B cell (primary cell): ENCODE data around the gene DOCK4. TPM values are rescaled to one million over a fixed set of nuclear protein-coding genes. Genes with fewer than 3 reads are reported as not detected.

Source experiments
- ATAC-seq: fragments of 200-7000 bp; cut with Tn5 transposase; one replicate; pipeline ENCODE4 v1.10.0; 2021; ENCODE audit warnings: low read depth, mild to moderate bottlenecking, moderate number of reproducible peaks, moderate library complexity
- CTCF ChIA-PET: fragments of 350-600 bp; sonication (Branson Sonifier 250); formaldehyde crosslinking; loops from one replicate; lab custom pipeline; 2021; ENCODE audit warnings: antibody characterized with exemption, inconsistent platforms; lab: Charles Lee
- POLR2A ChIA-PET: fragments of 350-600 bp; sonication (Branson Sonifier 250); formaldehyde crosslinking; loops from one replicate; lab custom pipeline; 2021; ENCODE audit warnings: antibody characterized with exemption; lab: Charles Lee
- DNase-seq: peaks from one replicate; pipeline ENCODE4 v3.0.0; 2013
- H2AFZ ChIP-seq: 2 replicates; pipeline ENCODE4 v1.6.1; 2012; ENCODE audit warnings: mild to moderate bottlenecking, low read depth, low read length; ENCODE audit not compliant: insufficient read depth, poor library complexity, severe bottlenecking
- H3K27ac ChIP-seq, 2 donors: 1 replicate in 1 of 2; 2 replicates in 1 of 2; pipeline ENCODE4 v1.5.1; 2012 to 2013; ENCODE audit warnings: low read length in 2 of 2, mild to moderate bottlenecking in 2 of 2, moderate library complexity in 1 of 2
- H3K27me3 ChIP-seq, 4 experiments: fragments of 200-600 bp in 1 of 4; sonication (generic) in 1 of 4; replicated peaks in 1 of 4; 1 replicate in 2 of 4; 2 replicates in 2 of 4; pipeline versions ENCODE4 v1.6.1 to v1.7.0; 2013 to 2016; ENCODE audit warnings: low read length in 3 of 4, mild to moderate bottlenecking in 2 of 4, mixed read lengths in 1 of 4, moderate library complexity in 1 of 4; ENCODE audit not compliant: insufficient read depth in 4 of 4, control insufficient read depth in 3 of 4; ENCODE audit errors: control extremely low read depth in 1 of 4
- H3K36me3 ChIP-seq, 2 experiments: replicated peaks in 1 of 2; 1 replicate in 1 of 2; 2 replicates in 1 of 2; pipeline versions ENCODE4 v1.6.1 to v1.7.1; 2013; ENCODE audit warnings: low read length in 1 of 2; ENCODE audit not compliant: insufficient read depth in 2 of 2, control insufficient read depth in 1 of 2; ENCODE audit errors: control extremely low read depth in 1 of 2, extremely low read depth in 1 of 2
- H3K4me1 ChIP-seq, 2 donors: fragments of 200-600 bp in 1 of 2; sonication (generic) in 1 of 2; 1 replicate in 1 of 2; 2 replicates in 1 of 2; pipeline versions ENCODE4 v1.5.1 to v1.6.1; 2013 to 2017; ENCODE audit warnings: low read length in 2 of 2; ENCODE audit not compliant: control insufficient read depth in 2 of 2, insufficient read depth in 2 of 2
- H3K4me2 ChIP-seq: replicated peaks from 2 replicates; pipeline ENCODE3; 2012; ENCODE audit warnings: mild to moderate bottlenecking, low read depth, low read length; ENCODE audit not compliant: poor library complexity, severe bottlenecking
- H3K4me3 ChIP-seq, 5 experiments: fragments of 200-600 bp in 1 of 5; sonication (generic) in 1 of 5; 1 replicate in 3 of 5; 2 replicates in 2 of 5; pipeline versions ENCODE4 v1.5.1 to v1.7.0; 2011 to 2016; ENCODE audit warnings: low read length in 4 of 5, mild to moderate bottlenecking in 4 of 5, low read depth in 2 of 5, control low read depth in 1 of 5, moderate library complexity in 1 of 5; ENCODE audit not compliant: insufficient read depth in 1 of 5; ENCODE audit errors: control extremely low read depth in 1 of 5, extremely low read depth in 1 of 5
- H3K79me2 ChIP-seq: fragments of 200-600 bp; sonication (generic); one replicate; pipeline ENCODE4 v1.6.0; 2016; ENCODE audit warnings: low read length; ENCODE audit not compliant: control insufficient read depth, insufficient read depth
- H3K9ac ChIP-seq: fragments of 200-600 bp; sonication (generic); 2 replicates; pipeline ENCODE4 v1.6.1; 2017; ENCODE audit warnings: mild to moderate bottlenecking, low read length, moderate library complexity
- H3K9me3 ChIP-seq, 3 donors: one replicate each; pipeline versions ENCODE4 v1.6.1 to v1.7.1; 2013; ENCODE audit warnings: low read length in 2 of 3; ENCODE audit not compliant: control insufficient read depth in 2 of 3, insufficient read depth in 1 of 3; ENCODE audit errors: control extremely low read depth in 1 of 3
- H4K20me1 ChIP-seq: 2 replicates; pipeline ENCODE4 v1.6.0; 2012; ENCODE audit warnings: mild to moderate bottlenecking, low read length; ENCODE audit not compliant: insufficient read depth, control insufficient read depth, poor library complexity, severe bottlenecking
- H3K27ac Mint-ChIP-seq: one replicate; pipeline ENCODE4 v1.8.0; 2021; ENCODE audit warnings: mixed read lengths
- H3K27me3 Mint-ChIP-seq: one replicate; pipeline ENCODE4 v1.8.0; 2021; ENCODE audit warnings: mixed read lengths
- H3K4me1 Mint-ChIP-seq: one replicate; pipeline ENCODE4 v1.8.0; 2021; ENCODE audit warnings: mixed read lengths
- H3K4me3 Mint-ChIP-seq: one replicate; pipeline ENCODE4 v1.8.0; 2021; ENCODE audit warnings: mixed read lengths
- H3K9me3 Mint-ChIP-seq: one replicate; pipeline ENCODE4 v1.8.0; 2022; ENCODE audit warnings: mixed read lengths; ENCODE audit not compliant: insufficient read depth
- EZH2 ChIP-seq: IDR thresholded peaks from 2 replicates; pipeline ENCODE4 v1.6.1; 2012; ENCODE audit warnings: borderline replicate concordance, low read depth, mild to moderate bottlenecking, moderate library complexity, low read length; ENCODE audit not compliant: insufficient read depth, poor library complexity, severe bottlenecking
- WGBS: methylation state at CpG from one replicate; pipeline ENCODE4 v1.1.5; 2013; ENCODE audit warnings: missing lambda C conversion rate; ENCODE audit not compliant: insufficient coverage; 5-methylcytosine and 5-hydroxymethylcytosine counted together
- intact Hi-C: fragments of 100-400 bp; cut with micrococcal nuclease; formaldehyde crosslinking; loops from one replicate; pipeline ENCODE4 v1.10.0; 2022
- polyA plus RNA-seq: library from polyadenylated mRNA; depleted of rRNA; stranded (reverse); fragments of >200 nt; gene quantifications from 2 replicates; pipeline ENCODE4 v1.2.3, GENCODE V29; 2012
- total RNA-seq, 2 donors: library from RNA; stranded (reverse); fragments of 120-200 nt in 1 of 2; gene quantifications; 1 replicate in 1 of 2; 2 replicates in 1 of 2; pipeline versions ENCODE4 v1.2.3 to v1.2.4, GENCODE V29; 2013 to 2022
- TF ChIP-seq, protein P1 (sequence below): fragments of 200-600 bp; IDR thresholded peaks from one replicate; pipeline ENCODE4 v1.8.0; 2022; ENCODE audit warnings: antibody characterized with exemption, mild to moderate bottlenecking

Gene DOCK4
- total and polyA plus RNA-seq, 2 donors (not counting 1 experiment from before 2014, with no cell fraction given): 0.03 to 4.1 TPM

- POLR2A ChIA-PET: no interaction called here
- Histone ChIP-seq H2AFZ (no peak overlapping the region), H3K27ac (no peak overlapping the region), H3K9me3 (no peaks in the 10 kb centered on the region), H3K4me2 (no peak overlapping the region), H4K20me1 (no peaks in the 10 kb centered on the region), H3K79me2 (no peaks in the 10 kb centered on the region), H3K27me3 (no peaks in the 10 kb centered on the region), H3K36me3 (no peaks in the 10 kb centered on the region), H3K9ac (no peak overlapping the region), H3K4me3 (no peak overlapping the region), H3K4me1 (no peaks in the 10 kb centered on the region)
- ATAC-seq (no peak), DNase-seq (no peak)
- no peak overlapping the region for H3K4me3 Mint-ChIP-seq
- intact Hi-C loops: no loop called here
- H3K27ac Mint-ChIP-seq: no peak overlapping the region
- CTCF ChIA-PET: no interaction called here
- H3K27me3 Mint-ChIP-seq: peaks cover 3% of the 10 kb centered on the region
- TF ChIP-seq, protein P1, sequence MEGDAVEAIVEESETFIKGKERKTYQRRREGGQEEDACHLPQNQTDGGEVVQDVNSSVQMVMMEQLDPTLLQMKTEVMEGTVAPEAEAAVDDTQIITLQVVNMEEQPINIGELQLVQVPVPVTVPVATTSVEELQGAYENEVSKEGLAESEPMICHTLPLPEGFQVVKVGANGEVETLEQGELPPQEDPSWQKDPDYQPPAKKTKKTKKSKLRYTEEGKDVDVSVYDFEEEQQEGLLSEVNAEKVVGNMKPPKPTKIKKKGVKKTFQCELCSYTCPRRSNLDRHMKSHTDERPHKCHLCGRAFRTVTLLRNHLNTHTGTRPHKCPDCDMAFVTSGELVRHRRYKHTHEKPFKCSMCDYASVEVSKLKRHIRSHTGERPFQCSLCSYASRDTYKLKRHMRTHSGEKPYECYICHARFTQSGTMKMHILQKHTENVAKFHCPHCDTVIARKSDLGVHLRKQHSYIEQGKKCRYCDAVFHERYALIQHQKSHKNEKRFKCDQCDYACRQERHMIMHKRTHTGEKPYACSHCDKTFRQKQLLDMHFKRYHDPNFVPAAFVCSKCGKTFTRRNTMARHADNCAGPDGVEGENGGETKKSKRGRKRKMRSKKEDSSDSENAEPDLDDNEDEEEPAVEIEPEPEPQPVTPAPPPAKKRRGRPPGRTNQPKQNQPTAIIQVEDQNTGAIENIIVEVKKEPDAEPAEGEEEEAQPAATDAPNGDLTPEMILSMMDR: no peak
- no peak for TF ChIP-seq EZH2
- no peaks in the 10 kb centered on the region for H3K9me3 Mint-ChIP-seq
- no peaks in the 10 kb centered on the region for H3K4me1 Mint-ChIP-seq
- WGBS: 92% methylated on average over 36 of the region's 41 CpGs
These were observed 478.1 kb downstream of the DOCK4 start for GRCh38 chr7:111727905-111728634.

DNA sequence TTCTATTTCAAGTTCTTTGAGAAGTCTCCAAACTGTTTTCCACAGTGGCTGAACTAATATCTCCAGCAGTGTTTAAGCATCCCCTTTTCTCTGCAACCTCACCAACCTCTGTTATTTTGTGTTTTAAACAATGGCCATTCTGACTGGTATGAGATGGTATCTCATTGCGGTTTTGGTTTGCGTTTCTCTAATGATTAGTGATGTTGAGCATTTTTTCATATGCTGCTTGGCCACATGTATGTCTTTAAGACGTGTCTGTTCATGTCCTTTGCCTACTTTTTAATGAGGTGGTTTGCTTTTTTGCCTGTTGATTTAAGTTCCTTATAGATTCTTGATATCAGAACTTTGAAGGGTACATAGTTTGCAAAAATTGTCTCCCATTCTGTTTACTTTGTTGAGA, 487.3 kb downstream of the DOCK4 start:
- TF ChIP-seq, protein P1: no peak
- TF ChIP-seq EZH2: no peak
- no peak overlapping the region for H3K9ac ChIP-seq
- intact Hi-C loops: no loop called here
- DNase-seq: no peak
- H2AFZ ChIP-seq: no peak overlapping the region
- 100% methylated on average over 2 of the region's 3 CpGs for WGBS
- H3K4me1 ChIP-seq: no peaks in the 10 kb centered on the region
- H4K20me1 ChIP-seq: no peaks in the 10 kb centered on the region
- no peaks in the 10 kb centered on the region for H3K79me2 ChIP-seq
- H3K27ac ChIP-seq: no peak overlapping the region
- no peaks in the 10 kb centered on the region for H3K9me3 ChIP-seq
- H3K9me3 Mint-ChIP-seq: no peaks in the 10 kb centered on the region
- no peak overlapping the region for H3K4me2 ChIP-seq
- H3K27me3 Mint-ChIP-seq: no peaks in the 10 kb centered on the region
- no peak overlapping the region for H3K27ac Mint-ChIP-seq
- no peak overlapping the region for H3K4me3 Mint-ChIP-seq
- no peaks in the 10 kb centered on the region for H3K27me3 ChIP-seq
- no peak for ATAC-seq
- H3K4me1 Mint-ChIP-seq: no peaks in the 10 kb centered on the region
- CTCF ChIA-PET: no interaction called here
- H3K4me3 ChIP-seq: no peak overlapping the region
- no peaks in the 10 kb centered on the region for H3K36me3 ChIP-seq
- POLR2A ChIA-PET: no interaction called here
